HepG2 (cell line): Measurements from ENCODE around the gene ADCY9. TPM values are rescaled to one million over a fixed set of nuclear protein-coding genes. Genes with fewer than 3 reads are reported as not detected.

ENCODE experiments used
- ATAD3A ChIP-seq: sonication (generic); formaldehyde crosslinking; IDR thresholded peaks from 2 replicates; pipeline ENCODE4 v1.4.0; 2020; ENCODE audit warnings: missing genetic modification reagents
- BCL6 ChIP-seq: IDR thresholded peaks from 2 replicates; pipeline ENCODE4 v1.6.1; 2016; ENCODE audit warnings: missing genetic modification reagents, missing compliant biosample characterization
- CENPX ChIP-seq: sonication (generic); formaldehyde crosslinking; IDR thresholded peaks from 2 replicates; pipeline ENCODE4 v1.9.0; 2021; ENCODE audit warnings: mild to moderate bottlenecking, missing genetic modification reagents, moderate library complexity
- HDAC1 ChIP-seq: sonication (generic); formaldehyde crosslinking; IDR thresholded peaks from 2 replicates; pipeline ENCODE4 v1.5.1; 2020; ENCODE audit warnings: mild to moderate bottlenecking, missing genetic modification reagents
- KDM4B ChIP-seq: sonication (generic); formaldehyde crosslinking; IDR thresholded peaks from 2 replicates; pipeline ENCODE4 v1.4.0; 2020; ENCODE audit warnings: missing genetic modification reagents
- MAFK ChIP-seq, 2 experiments: IDR thresholded peaks in 1 of 2; conservative IDR thresholded peaks in 1 of 2; 2 replicates each; pipeline ENCODE4 v1.6.1; 2011; ENCODE audit warnings: improper control_type of control experiment in 2 of 2, low read length in 2 of 2
- MTF1 ChIP-seq: sonication (generic); formaldehyde crosslinking; IDR thresholded peaks from 2 replicates; pipeline ENCODE4 v1.5.0; 2020; ENCODE audit warnings: missing genetic modification reagents
- NCOA2 ChIP-seq: sonication (generic); formaldehyde crosslinking; IDR thresholded peaks from 2 replicates; pipeline ENCODE4 v1.8.0; 2022; ENCODE audit warnings: inconsistent platforms
- NR2F6 ChIP-seq, 2 experiments: IDR thresholded peaks; 2 replicates each; pipeline ENCODE4 v1.6.1; 2016; ENCODE audit warnings: antibody characterized with exemption in 1 of 2, mild to moderate bottlenecking in 1 of 2
- PITX1 ChIP-seq: sonication (generic); formaldehyde crosslinking; IDR thresholded peaks from 2 replicates; pipeline ENCODE4 v1.5.1; 2020; ENCODE audit warnings: mild to moderate bottlenecking, missing genetic modification reagents
- POGZ ChIP-seq: sonication (generic); formaldehyde crosslinking; IDR thresholded peaks from 2 replicates; pipeline ENCODE4 v1.4.0; 2020; ENCODE audit warnings: mild to moderate bottlenecking, missing genetic modification reagents
- RARA ChIP-seq: IDR thresholded peaks from 2 replicates; pipeline ENCODE4 v1.6.1; 2016; ENCODE audit warnings: missing genetic modification reagents, missing compliant biosample characterization
- RFXAP ChIP-seq: sonication (generic); formaldehyde crosslinking; IDR thresholded peaks from 2 replicates; pipeline ENCODE4 v1.4.0; 2020; ENCODE audit warnings: missing genetic modification reagents, borderline replicate concordance
- TBP ChIP-seq: sonication (generic); formaldehyde crosslinking; IDR thresholded peaks from 2 replicates; pipeline ENCODE4 v1.5.0; 2020; ENCODE audit warnings: missing genetic modification reagents
- TBX2 ChIP-seq: sonication (generic); formaldehyde crosslinking; IDR thresholded peaks from 2 replicates; pipeline ENCODE4 v1.5.0; 2020; ENCODE audit warnings: missing genetic modification reagents, mild to moderate bottlenecking, borderline replicate concordance
- ZBTB26 ChIP-seq: IDR thresholded peaks from 2 replicates; pipeline ENCODE4 v1.6.1; 2016; ENCODE audit warnings: missing compliant biosample characterization, missing genetic modification reagents, borderline replicate concordance
- ZBTB8A ChIP-seq: sonication (generic); formaldehyde crosslinking; IDR thresholded peaks from 2 replicates; pipeline ENCODE4 v1.4.0; 2020; ENCODE audit warnings: mild to moderate bottlenecking, low read depth, missing genetic modification reagents, borderline replicate concordance
- ZNF17 ChIP-seq: sonication (generic); formaldehyde crosslinking; IDR thresholded peaks from 2 replicates; pipeline ENCODE4 v1.5.0; 2020; ENCODE audit warnings: mild to moderate bottlenecking, missing genetic modification reagents
- ZNF224 ChIP-seq: sonication (generic); formaldehyde crosslinking; IDR thresholded peaks from 2 replicates; pipeline ENCODE4 v1.5.0; 2020; ENCODE audit warnings: mild to moderate bottlenecking, missing genetic modification reagents
- ZNF879 ChIP-seq: sonication (generic); formaldehyde crosslinking; IDR thresholded peaks from 2 replicates; pipeline ENCODE4 v1.8.1; 2023; ENCODE audit warnings: missing genetic modification reagents
- ZNF883 ChIP-seq: sonication (generic); formaldehyde crosslinking; IDR thresholded peaks from 2 replicates; pipeline ENCODE4 v1.5.1; 2020; ENCODE audit warnings: mild to moderate bottlenecking, missing genetic modification reagents; ENCODE audit errors: not compliant biosample characterization
- polyA plus RNA-seq, 8 experiments: library from polyadenylated mRNA; depleted of rRNA in 3 of 8; stranded (reverse) in 7 of 8; unstranded in 1 of 8; fragments of >200 nt; fragmentation: Illumina TruSeq in 4 of 8; extraction: Trizol in 4 of 8; gene quantifications; 2 replicates each; pipeline versions ENCODE4 v1.2.1 to v1.2.3, GENCODE V29; 2011 to 2016; ENCODE audit warnings: low read depth in 4 of 8, missing spikeins in 1 of 8, mixed read lengths in 1 of 8; ENCODE audit not compliant: insufficient read depth in 1 of 8
- total RNA-seq, 5 experiments: library from RNA; depleted of rRNA; stranded (reverse); fragments of >200 nt; fragmentation: Illumina TruSeq; extraction: Trizol; gene quantifications; 2 replicates each; pipeline ENCODE4 v1.2.3, GENCODE V29; 2016; ENCODE audit warnings: low read depth in 1 of 5
- TF ChIP-seq, protein P1 (sequence below): IDR thresholded peaks from 2 replicates; pipeline ENCODE4 v1.6.1; 2018; ENCODE audit warnings: missing genetic modification reagents, mild to moderate bottlenecking, missing compliant biosample characterization
- TF ChIP-seq, protein P2 (sequence below): sonication (generic); formaldehyde crosslinking; IDR thresholded peaks from 2 replicates; pipeline ENCODE4 v1.4.0; 2020; ENCODE audit warnings: missing genetic modification reagents, borderline replicate concordance
- TF ChIP-seq, protein P3 (sequence below): sonication (generic); formaldehyde crosslinking; IDR thresholded peaks from 2 replicates; pipeline ENCODE4 v1.5.0; 2020; ENCODE audit warnings: mild to moderate bottlenecking, missing genetic modification reagents, borderline replicate concordance

ADCY9 gene
- total and polyA plus RNA-seq, 2 of the 13 experiments (the other 11 are each of a cell fraction or from before 2014, with no cell fraction given), result 11.2 to 13.9 TPM

GRCh38 chr16:4110680-4111079 is 5.6 kb downstream of the ADCY9 start (continued):
- TF ChIP-seq, protein P1, sequence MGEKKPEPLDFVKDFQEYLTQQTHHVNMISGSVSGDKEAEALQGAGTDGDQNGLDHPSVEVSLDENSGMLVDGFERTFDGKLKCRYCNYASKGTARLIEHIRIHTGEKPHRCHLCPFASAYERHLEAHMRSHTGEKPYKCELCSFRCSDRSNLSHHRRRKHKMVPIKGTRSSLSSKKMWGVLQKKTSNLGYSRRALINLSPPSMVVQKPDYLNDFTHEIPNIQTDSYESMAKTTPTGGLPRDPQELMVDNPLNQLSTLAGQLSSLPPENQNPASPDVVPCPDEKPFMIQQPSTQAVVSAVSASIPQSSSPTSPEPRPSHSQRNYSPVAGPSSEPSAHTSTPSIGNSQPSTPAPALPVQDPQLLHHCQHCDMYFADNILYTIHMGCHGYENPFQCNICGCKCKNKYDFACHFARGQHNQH (CRISPR knock-in tag), result no peak
- no peak for TF ChIP-seq NCOA2 (CRISPR knock-in tag)
- TF ChIP-seq ATAD3A (CRISPR knock-in tag), result no peak
- TF ChIP-seq ZNF883, result no peak
- TF ChIP-seq, protein P2, sequence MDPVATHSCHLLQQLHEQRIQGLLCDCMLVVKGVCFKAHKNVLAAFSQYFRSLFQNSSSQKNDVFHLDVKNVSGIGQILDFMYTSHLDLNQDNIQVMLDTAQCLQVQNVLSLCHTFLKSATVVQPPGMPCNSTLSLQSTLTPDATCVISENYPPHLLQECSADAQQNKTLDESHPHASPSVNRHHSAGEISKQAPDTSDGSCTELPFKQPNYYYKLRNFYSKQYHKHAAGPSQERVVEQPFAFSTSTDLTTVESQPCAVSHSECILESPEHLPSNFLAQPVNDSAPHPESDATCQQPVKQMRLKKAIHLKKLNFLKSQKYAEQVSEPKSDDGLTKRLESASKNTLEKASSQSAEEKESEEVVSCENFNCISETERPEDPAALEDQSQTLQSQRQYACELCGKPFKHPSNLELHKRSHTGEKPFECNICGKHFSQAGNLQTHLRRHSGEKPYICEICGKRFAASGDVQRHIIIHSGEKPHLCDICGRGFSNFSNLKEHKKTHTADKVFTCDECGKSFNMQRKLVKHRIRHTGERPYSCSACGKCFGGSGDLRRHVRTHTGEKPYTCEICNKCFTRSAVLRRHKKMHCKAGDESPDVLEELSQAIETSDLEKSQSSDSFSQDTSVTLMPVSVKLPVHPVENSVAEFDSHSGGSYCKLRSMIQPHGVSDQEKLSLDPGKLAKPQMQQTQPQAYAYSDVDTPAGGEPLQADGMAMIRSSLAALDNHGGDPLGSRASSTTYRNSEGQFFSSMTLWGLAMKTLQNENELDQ (CRISPR knock-in tag), result no peak
- no peak for TF ChIP-seq KDM4B (CRISPR knock-in tag)
- TF ChIP-seq RARA (CRISPR knock-in tag), result peak; percentile 54
- no peak for TF ChIP-seq TBX2
- TF ChIP-seq ZNF879 (CRISPR knock-in tag), result no peak
- no peak for TF ChIP-seq MTF1 (CRISPR knock-in tag)
- no peak for TF ChIP-seq RFXAP (CRISPR knock-in tag)
- no peak for TF ChIP-seq MAFK (conservative IDR thresholded peaks at IDR 0.05 in 1 of 2, IDR thresholded peaks at IDR 0.05 in 1 of 2; ENCODE audit: low read length in 2 of 2)
- TF ChIP-seq, protein P3, sequence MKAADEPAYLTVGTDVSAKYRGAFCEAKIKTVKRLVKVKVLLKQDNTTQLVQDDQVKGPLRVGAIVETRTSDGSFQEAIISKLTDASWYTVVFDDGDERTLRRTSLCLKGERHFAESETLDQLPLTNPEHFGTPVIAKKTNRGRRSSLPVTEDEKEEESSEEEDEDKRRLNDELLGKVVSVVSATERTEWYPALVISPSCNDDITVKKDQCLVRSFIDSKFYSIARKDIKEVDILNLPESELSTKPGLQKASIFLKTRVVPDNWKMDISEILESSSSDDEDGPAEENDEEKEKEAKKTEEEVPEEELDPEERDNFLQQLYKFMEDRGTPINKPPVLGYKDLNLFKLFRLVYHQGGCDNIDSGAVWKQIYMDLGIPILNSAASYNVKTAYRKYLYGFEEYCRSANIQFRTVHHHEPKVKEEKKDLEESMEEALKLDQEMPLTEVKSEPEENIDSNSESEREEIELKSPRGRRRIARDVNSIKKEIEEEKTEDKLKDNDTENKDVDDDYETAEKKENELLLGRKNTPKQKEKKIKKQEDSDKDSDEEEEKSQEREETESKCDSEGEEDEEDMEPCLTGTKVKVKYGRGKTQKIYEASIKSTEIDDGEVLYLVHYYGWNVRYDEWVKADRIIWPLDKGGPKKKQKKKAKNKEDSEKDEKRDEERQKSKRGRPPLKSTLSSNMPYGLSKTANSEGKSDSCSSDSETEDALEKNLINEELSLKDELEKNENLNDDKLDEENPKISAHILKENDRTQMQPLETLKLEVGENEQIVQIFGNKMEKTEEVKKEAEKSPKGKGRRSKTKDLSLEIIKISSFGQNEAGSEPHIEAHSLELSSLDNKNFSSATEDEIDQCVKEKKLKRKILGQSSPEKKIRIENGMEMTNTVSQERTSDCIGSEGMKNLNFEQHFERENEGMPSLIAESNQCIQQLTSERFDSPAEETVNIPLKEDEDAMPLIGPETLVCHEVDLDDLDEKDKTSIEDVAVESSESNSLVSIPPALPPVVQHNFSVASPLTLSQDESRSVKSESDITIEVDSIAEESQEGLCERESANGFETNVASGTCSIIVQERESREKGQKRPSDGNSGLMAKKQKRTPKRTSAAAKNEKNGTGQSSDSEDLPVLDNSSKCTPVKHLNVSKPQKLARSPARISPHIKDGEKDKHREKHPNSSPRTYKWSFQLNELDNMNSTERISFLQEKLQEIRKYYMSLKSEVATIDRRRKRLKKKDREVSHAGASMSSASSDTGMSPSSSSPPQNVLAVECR (CRISPR knock-in tag), result peak; percentile 60; the same call in 1 of the 2 replicates
- TF ChIP-seq ZNF17 (CRISPR knock-in tag), result no peak
- TF ChIP-seq HDAC1, result 0 out of 2 replicates have a peak, but pooled peaks have one; percentile 28
- no peak for TF ChIP-seq NR2F6 (IDR thresholded peaks at IDR 0.05)
- peak; percentile 23; the same call in 1 of the 2 replicates for TF ChIP-seq NR2F6 (CRISPR knock-in tag; IDR thresholded peaks at IDR 0.05)
- TF ChIP-seq TBP (CRISPR knock-in tag), result no peak
- TF ChIP-seq POGZ, result no peak
- no peak for TF ChIP-seq ZBTB8A (CRISPR knock-in tag)
- peak; percentile 81 for TF ChIP-seq BCL6 (CRISPR knock-in tag)
- TF ChIP-seq PITX1 (CRISPR knock-in tag), result no peak
- no peak for TF ChIP-seq ZNF224 (CRISPR knock-in tag)
- TF ChIP-seq ZBTB26 (CRISPR knock-in tag), result no peak
- TF ChIP-seq CENPX (CRISPR knock-in tag), result no peak
